ENCODE results near the gene MARCHF10.

DNA sequence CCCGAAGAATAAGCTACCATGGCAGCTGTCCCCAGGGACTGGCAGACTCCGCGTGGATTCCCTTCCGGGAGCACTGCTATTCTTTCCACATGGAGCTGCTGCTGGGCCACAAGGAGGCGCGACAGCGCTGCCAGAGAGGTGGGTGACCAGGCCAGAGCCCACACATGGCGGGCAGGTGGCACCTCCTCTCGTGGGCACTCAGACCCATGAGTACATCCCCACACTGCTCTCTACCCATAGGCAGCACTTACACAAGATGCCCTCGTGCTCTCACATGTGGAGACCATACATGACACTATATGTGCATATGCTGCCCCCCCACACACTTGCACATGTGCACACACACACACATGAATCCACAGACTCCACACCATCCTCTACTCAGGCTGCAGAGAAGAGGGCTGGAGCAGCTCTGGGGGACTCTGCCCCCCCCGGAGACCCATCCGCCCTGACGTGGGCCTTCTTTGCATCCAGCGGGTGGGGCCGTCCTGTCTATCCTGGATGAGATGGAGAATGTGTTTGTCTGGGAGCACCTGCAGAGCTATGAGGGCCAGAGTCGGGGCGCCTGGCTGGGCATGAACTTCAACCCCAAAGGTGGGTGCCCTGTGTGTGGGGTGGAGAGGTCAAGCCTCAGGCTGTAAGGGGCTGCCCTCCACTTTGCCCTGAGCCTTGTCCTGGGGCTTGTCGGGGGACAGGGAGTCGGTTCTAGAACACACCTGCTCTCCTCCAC, 117.8 kb downstream of the MARCHF10 start:
- TF ChIP-seq, protein P1, sequence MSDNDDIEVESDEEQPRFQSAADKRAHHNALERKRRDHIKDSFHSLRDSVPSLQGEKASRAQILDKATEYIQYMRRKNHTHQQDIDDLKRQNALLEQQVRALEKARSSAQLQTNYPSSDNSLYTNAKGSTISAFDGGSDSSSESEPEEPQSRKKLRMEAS (IDR thresholded peaks at IDR 0.05), result no peak
- TF ChIP-seq POLR2AphosphoS5 (IDR thresholded peaks at IDR 0.05; ENCODE audit: low read depth, low read length), result no peak
